IPS-18c (cell line): ENCODE data around the gene CLCN5.
"Not testable (repeated sequence)": the region's sequence is repeated elsewhere in the genome, so short reads cannot be mapped to it uniquely, and the experiment has no call there.

Experiments
- H3K4me3 ChIP-seq: 2 replicates; pipeline ENCODE4 v1.7.0; 2013; ENCODE audit warnings: low read depth, mild to moderate bottlenecking, low read length, moderate library complexity; ENCODE audit not compliant: insufficient read depth
- H3K9me3 ChIP-seq: one replicate; pipeline ENCODE4 v1.6.1; 2013; ENCODE audit warnings: mild to moderate bottlenecking, low read length, moderate library complexity; ENCODE audit not compliant: control insufficient read depth, insufficient read depth

CLCN5 gene

DNA sequence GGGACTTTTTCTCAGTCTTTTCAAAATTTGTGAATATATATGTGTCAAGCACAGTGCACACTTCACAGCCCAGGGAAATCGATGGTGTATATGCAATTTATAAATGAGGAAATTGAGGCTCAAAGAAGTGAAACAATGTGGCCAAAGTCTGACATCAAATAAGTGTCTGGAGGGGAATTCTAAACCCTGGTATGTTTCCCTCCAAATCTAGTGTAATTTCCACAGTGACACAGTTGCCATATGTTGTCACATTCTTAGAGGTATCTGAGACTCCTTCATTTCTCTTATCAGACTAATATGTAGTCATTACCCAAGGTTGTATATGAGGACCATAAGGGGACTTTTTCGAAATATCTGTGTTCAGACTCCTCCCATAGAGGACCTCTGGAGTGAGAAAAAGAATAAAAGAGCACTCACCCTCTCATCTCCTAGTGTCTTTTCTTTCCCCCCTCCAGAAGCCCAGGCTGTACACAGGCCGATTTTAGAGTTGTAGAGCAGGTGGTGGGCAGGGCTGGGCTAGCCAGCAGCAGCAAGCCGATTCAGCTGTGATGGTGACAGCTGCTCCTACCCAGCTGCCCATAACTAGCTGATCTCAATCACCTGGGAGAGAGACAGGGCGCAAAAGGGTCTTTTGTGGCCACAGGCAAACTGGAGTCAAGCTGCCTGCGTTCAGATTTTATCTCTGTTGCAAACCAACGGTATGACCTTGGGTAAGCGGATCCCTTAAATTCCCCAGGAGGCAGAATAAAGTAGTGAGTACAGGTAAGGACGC, 55.1 kb downstream of the CLCN5 start:
- no peaks in the 10 kb centered on the region for H3K9me3 ChIP-seq
- no peak overlapping the region for H3K4me3 ChIP-seq

DNA sequence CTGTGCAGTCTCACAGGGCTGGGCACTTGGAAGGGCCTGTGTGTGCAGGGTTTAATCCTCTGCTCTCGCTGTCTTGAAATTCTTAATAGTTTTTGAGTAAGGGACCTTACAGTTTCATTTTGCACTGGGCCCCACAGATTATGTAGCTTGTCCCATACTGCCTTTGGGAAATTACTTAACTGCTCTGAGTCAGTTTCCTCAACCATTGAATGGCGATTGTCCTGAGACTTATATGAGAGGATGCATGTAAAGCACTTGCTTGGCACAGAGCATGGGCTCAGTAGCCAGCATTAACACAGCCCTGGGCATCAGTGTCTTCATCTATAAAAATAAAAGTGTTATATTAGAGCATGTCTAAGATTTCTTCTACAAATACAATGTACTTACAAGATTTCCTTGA, 55.8 kb downstream of the CLCN5 start:
- Histone ChIP-seq H3K9me3 (no peaks in the 10 kb centered on the region), H3K4me3 (no peak overlapping the region)

DNA sequence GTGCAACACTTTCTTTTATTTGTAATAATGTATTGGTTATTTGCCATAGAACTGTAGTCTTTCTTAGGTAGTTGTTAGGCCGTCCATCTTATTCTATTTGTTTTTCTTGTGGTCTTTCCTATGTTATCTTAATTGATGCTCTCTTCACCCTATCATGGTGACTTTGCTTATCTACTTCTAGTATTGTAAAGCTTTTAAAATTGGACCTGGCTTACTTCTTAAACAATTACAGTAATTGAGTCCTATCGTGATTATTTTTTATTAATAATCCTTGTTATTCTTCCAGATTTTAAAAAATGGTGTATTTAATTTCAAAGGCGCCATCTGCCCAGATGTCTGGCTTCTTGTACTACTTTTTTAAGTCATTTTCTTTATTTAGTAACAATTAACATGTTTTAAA, 63.7 kb downstream of the CLCN5 start:
- Histone ChIP-seq H3K4me3 (no peak overlapping the region), H3K9me3 (peaks cover 4% of the 10 kb centered on the region)

DNA sequence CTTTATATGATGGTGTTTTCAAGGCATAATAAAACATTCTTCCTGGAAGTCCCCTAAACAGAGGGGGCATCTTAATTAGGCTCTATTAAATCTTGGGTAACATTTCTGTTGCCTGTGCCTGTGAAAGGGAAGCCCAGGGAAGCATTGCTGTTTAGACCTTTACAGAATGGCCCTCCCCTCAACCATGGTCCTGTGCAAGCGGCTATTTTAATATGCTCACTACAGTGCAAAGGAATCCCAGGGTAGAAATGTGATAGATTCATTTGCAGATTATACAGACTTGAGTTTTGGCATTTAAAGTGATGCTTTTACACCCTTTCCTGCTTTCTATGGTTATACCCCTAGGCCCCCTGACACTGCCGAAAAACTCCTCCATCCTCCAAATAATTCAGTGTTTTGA, 65.3 kb downstream of the CLCN5 start:
- H3K4me3 ChIP-seq = no peak overlapping the region
- H3K9me3 ChIP-seq = peaks cover 4% of the 10 kb centered on the region

DNA sequence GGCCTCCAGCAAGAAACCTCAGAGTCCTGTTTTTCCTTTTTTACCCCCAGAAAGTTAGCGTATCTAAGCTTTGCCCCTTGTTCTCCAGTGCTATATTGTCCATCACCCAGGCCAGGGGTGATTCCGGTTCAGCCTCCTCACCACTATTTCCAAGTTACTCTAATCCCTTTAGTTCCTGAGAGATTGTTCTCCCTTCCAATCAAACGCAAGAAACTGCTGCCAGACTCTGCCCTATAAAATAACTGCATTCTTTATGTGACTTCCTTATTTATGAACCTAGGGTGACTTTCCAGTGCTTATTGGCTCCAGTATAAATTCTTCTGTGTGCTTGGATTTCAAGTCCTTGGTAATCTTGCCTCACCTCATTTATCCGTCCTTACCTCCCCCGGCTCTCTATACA, 65.7 kb downstream of the CLCN5 start:
- Histone ChIP-seq H3K4me3 (no peak overlapping the region), H3K9me3 (peaks cover 4% of the 10 kb centered on the region)

DNA sequence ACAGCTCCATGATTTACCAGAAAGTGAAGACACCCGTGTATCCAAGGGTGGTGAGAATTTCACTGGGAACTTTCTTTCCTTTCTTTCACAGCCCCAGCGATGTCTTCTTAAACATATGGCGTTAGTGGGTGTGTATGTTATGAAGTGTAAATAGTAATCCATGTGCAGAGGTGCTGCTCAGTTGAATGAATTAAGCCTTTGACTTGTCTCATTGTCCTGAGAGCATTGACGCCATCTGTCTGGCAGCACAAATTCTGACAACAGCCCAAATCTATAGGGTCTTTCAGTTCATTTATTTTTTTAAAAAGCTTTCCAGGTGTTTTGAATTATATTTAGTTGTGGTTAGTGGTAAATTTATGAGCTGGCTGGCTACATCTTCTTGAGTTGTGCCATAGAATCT, 69.4 kb downstream of the CLCN5 start:
- H3K4me3 ChIP-seq = no peak overlapping the region

DNA sequence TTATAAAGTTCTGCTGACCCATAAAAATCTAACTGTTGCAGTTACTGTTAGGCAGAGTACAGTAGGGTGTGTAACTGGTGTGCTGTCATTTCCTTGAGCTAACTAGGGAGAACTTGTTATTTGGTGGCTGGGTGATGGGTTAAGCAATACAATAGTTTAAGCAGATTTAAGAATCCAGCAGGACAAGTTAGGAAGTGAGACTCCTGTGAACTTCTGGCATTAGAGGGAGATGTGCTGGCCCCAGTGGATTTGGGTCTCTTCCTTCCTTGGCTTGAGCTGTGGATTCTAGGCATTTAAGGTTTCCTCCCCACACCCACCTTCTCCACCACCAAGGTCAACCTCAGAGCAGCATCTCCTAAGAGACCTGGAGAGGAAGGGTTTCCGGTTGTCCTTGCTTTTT, 70.5 kb downstream of the CLCN5 start:
- Histone ChIP-seq H3K4me3 (no peak overlapping the region), H3K9me3 (peaks cover 4% of the 10 kb centered on the region)

More for the DNA sequence above, 69.4 kb downstream of the CLCN5 start:
- H3K9me3 ChIP-seq = peaks cover 4% of the 10 kb centered on the region

DNA sequence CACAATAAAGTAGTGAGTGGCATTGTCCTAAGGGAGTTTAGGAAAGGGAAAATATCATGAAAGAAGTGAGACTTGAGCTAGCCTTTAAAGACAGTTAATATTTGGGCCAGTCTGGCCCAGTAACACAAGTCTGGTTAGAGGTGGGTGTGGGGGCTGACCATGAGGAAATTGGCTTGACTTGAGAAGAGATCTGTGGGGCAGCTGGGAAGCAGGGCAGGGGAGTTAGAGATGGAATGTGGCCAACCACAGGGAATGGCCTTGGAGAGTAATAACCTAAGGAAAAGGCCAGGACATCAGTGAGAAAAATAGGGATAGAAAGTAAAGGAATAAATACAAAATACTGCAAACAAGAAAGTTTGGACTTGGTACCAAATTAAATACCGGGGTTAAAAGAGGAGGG, 71.3 kb downstream of the CLCN5 start:
- peaks cover 4% of the 10 kb centered on the region for H3K9me3 ChIP-seq

DNA sequence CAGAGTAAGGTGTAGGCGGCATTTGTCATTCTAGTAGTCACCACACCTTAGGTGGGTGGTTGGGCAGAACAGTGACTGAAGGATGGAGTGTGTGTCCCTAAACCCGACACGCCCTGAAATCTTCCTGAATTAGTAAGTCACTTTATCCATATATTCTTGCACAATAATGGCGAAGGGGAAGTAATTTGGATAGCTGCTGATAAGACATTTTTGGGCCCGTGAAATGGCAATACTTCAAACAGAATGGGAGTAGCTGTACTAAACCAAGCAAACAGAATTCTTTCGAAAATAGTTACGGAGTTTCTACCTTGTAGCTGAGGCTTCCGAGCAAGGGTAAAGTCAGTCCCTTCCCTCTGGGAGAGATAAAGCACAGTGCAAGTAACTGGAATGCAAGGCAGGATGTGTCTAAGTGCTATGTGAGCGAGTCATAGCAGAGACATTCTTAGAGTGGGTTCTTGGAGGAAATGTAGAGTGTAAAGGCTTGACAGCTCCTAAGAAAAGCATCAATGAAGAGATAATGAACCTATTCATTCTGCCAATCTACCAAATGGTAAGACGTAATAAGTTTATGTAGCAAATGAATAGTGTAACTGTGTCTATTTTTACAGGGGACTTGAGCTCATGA, 72.8 kb downstream of the CLCN5 start:
- no peak overlapping the region for H3K4me3 ChIP-seq
- H3K9me3 ChIP-seq = peaks cover 2% of the 10 kb centered on the region

More for the DNA sequence above, 71.3 kb downstream of the CLCN5 start:
- H3K4me3 ChIP-seq = no peak overlapping the region

DNA sequence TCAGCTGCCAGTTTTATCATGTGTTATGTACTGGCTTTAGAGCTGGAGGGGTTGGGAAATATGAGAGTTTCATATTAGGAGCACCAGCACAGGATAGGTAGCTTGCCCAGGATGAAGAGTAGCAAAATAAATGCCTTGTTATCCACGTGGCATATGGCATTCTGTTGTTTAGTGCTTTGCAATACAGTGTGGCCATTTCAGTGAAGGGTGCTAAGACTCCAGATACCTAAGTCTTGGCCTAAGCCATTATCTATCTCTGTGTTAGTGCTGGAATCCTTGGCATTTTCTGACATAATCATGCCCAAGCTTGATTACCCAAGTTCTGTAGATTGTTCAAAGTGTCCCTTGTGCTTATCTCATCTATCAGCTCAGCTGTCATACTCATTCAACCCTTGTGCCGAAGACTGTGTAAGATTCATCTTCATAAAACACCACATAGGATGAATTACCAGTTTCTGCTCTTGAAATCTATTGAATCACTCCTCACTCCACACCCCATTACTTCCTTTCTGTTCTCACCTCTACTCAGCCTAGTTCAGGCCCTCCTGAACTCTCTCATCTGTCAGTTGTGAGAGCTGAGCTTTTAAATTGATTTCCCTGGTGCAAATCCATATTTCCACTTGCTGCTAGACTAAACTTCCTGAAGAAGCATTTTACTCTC, 73.5 kb downstream of the CLCN5 start:
- H3K4me3 ChIP-seq = no peak overlapping the region

DNA sequence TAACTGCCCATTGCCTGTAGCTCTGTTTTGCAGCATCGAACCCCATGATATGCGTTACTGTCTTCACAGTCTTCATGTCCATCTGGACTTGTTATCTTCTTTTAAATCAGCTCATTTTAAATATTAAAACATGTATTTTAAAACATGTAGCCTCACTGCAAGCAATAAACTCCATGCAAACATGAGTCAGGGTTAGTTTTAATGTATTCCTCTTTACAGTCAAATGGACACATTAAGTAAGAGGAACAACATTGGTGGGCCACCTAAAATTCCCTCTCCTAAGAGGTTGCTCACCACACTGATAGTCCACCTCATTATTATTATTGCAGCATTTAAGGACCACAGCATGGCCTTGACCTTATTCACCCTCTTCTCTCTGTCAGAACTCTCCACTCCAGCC, 74.1 kb downstream of the CLCN5 start:
- no peaks in the 10 kb centered on the region for H3K9me3 ChIP-seq
- no peak overlapping the region for H3K4me3 ChIP-seq

More for the DNA sequence above, 73.5 kb downstream of the CLCN5 start:
- no peaks in the 10 kb centered on the region for H3K9me3 ChIP-seq

DNA sequence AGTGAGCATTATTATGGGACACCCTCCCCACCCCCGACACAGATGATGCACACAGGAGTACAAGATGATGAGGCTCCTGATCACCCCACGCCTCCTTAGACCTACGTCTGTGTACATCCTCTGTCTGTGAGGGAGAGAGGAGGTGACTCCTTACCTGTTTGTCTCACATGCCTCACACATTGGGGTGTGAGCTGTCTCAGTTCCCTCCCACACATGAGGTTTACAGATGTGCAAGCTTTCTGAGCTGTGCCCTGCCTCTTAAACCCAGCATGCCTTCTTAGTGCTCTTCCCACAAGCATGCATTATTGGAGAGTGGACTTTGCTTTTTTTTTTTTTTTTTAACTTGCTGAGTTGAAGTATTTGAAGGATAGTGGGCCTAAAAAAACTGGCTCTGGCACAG, 76.7 kb downstream of the CLCN5 start:
- Histone ChIP-seq H3K4me3 (no peak overlapping the region), H3K9me3 (no peaks in the 10 kb centered on the region)

DNA sequence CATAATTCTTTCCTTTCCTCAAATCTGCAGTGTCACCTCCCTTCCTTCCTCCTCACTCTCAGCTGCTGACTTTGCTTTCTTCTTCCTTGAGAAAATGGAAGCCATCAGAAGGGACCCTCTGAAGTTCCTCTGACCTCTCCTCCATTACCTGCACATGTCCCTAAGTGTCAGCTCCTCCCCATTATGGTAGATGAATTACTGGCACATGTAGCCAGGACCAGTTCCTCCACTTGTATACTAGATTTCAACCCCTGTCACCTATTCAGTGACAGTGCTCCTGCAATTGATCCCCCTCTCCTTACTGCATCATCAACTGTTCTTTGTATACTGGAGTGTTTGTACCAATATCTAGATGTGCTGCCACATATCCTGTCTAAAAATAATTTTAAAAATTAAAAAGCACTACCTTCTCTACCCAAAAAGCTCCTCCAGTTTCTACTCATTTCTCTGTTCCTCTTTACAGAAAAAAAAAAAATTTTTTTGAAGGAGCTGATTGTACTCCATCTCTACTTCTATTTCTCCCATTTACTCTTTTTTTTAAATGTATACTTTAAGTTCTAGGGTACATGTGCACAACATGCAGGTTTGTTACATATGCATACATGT, 78.6 kb downstream of the CLCN5 start:
- no peaks in the 10 kb centered on the region for H3K9me3 ChIP-seq
- H3K4me3 ChIP-seq = no peak overlapping the region

DNA sequence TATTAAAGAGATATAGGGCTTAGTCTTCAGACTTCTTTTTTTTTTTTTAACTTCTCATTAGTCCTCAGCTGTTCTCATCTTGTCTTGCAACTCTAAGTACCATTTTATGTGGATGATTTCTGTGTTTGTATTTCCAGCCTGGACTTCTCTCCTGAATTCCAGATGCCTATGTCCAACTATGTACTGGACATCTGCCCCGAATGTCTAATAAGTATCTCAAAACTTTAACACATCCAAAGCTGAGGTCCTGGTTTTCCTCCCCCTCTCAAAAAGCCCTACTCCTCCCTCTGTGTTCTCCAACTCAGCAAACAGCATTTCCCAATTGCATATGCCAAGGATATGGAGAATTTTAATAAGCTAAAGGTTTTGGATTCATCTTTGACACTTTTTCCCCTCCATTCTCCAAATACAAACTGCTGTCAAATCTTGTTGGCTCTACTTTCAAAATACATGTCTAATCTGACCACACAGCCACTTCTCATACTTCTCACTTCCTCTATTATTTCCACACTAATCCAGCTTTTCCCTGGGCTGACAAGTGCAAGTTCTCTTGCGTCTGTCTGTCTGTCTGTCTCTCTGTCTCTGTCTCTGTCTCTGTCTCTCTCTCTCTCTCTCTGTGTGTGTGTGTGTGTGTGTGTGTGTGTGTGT, 79.8 kb downstream of the CLCN5 start:
- H3K9me3 ChIP-seq = no peaks in the 10 kb centered on the region
- no peak overlapping the region for H3K4me3 ChIP-seq

DNA sequence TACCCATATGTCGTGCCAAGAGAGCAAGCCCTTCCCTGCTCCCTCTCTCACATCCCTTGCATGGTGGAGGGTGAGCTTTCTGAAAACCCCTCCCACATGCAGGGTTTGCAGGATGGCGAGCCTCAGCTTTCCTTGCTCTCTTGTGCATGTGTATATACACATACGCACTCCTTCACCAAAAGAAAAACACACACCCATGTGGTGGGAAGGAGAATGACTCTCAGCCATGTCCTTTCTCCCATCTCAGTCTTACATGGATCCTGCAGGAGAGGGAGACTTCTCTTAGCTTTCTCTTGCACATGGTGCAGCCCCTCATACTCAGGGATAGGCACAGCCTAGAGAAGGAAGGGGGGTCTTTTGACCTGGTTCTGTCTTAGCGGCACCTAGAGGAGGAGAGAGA, 81.1 kb downstream of the CLCN5 start:
- Histone ChIP-seq H3K9me3 (peaks cover 3% of the 10 kb centered on the region), H3K4me3 (no peak overlapping the region)

DNA sequence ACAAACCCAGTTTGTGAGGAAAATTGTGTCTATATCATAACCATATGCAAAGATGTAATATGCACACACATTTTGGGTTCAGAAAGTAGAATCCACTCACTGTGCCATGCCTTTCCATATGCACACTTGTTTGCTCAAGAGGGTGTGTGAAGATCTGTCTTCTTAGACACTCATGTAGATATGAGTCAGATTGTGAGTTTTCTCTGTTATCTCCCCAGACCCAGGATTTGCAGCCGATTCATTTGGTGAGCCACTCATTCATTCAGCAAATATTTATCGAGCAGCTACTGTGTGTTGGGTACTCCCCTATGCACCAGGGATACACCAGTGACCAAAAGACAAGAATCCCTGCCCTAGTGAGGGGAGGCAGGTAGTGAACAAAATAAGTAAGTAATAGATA, 81.5 kb downstream of the CLCN5 start:
- H3K9me3 ChIP-seq = peaks cover 3% of the 10 kb centered on the region
- no peak overlapping the region for H3K4me3 ChIP-seq

DNA sequence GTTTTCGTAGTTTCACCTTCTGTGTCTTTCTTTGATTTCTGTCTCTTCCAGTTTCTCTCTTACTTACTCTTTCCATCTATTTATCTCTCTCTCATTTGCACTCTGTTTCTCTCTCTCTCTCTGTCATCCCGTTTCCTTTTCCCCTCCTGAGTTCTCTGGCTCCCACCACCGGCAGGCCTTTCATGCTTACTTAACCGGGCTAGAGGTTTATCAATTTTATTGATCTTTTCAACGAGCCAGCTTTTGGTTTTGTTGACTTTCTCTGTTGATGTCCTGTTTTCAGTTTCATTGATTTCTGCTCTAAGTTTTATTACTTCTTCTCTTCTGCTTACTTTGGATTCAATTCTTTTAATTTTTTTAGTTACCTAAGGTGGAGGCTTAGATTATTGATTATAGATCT, 103.2 kb downstream of the CLCN5 start:
- not testable (repeated sequence) for H3K4me3 ChIP-seq, H3K9me3 ChIP-seq
